ENCODE results near the gene AUTS2. TPM values are rescaled to one million over a fixed set of nuclear protein-coding genes. Genes with fewer than 3 reads are reported as not detected.

Gene AUTS2
- total RNA-seq, 1 donor from 2014 or later = 9.9 TPM

- no peak for DNase-seq (ENCODE audit: low read depth)
- TF ChIP-seq, protein P1, sequence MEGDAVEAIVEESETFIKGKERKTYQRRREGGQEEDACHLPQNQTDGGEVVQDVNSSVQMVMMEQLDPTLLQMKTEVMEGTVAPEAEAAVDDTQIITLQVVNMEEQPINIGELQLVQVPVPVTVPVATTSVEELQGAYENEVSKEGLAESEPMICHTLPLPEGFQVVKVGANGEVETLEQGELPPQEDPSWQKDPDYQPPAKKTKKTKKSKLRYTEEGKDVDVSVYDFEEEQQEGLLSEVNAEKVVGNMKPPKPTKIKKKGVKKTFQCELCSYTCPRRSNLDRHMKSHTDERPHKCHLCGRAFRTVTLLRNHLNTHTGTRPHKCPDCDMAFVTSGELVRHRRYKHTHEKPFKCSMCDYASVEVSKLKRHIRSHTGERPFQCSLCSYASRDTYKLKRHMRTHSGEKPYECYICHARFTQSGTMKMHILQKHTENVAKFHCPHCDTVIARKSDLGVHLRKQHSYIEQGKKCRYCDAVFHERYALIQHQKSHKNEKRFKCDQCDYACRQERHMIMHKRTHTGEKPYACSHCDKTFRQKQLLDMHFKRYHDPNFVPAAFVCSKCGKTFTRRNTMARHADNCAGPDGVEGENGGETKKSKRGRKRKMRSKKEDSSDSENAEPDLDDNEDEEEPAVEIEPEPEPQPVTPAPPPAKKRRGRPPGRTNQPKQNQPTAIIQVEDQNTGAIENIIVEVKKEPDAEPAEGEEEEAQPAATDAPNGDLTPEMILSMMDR (IDR thresholded peaks at IDR 0.05; ENCODE audit: insufficient read depth, low read length, poor library complexity, severe bottlenecking) = no peak
- no peak overlapping the region for H3K4me3 ChIP-seq (ENCODE audit: low read depth, low read length)
- no peaks in the 10 kb centered on the region for H3K27me3 ChIP-seq (ENCODE audit: control insufficient read depth, insufficient read depth, low read length)
- no peaks in the 10 kb centered on the region for H3K36me3 ChIP-seq (ENCODE audit: control insufficient read depth, insufficient read depth, low read length)
Measured at GRCh38 chr7:70156057-70156456, 557.8 kb downstream of the AUTS2 start.

DNA sequence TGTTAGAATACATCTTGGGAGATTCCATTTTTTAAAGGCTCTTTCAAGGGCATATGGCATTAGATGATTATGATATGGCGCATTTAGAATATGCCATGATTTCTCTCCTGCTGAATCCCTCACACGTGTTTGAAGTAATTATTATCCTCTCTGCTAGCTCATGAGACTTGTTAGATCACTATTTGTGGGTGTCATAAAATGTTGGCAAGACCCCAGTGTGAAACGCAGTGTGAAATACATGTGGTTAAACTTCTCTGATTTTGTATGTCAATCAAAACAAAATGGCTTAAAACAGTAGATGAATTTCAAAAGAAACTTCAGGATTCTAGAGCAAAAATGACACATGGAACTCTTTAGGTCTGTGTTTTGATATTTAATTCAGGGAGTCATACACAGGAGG lies 560.8 kb downstream of the AUTS2 start:
- Histone ChIP-seq H3K36me3 (ENCODE audit: control insufficient read depth, insufficient read depth, low read length) (no peaks in the 10 kb centered on the region), H3K4me3 (ENCODE audit: low read depth, low read length) (no peak overlapping the region), H3K27me3 (ENCODE audit: control insufficient read depth, insufficient read depth, low read length) (no peaks in the 10 kb centered on the region)
- DNase-seq (ENCODE audit: low read depth) = no peak
- TF ChIP-seq, protein P1 (IDR thresholded peaks at IDR 0.05; ENCODE audit: insufficient read depth, low read length, poor library complexity, severe bottlenecking) = no peak

- Histone ChIP-seq H3K36me3 (ENCODE audit: control insufficient read depth, insufficient read depth, low read length) (no peaks in the 10 kb centered on the region), H3K4me3 (ENCODE audit: low read depth, low read length) (no peak overlapping the region), H3K27me3 (ENCODE audit: control insufficient read depth, insufficient read depth, low read length) (no peaks in the 10 kb centered on the region)
- TF ChIP-seq, protein P1 (IDR thresholded peaks at IDR 0.05; ENCODE audit: insufficient read depth, low read length, poor library complexity, severe bottlenecking) = no peak
- DNase-seq (ENCODE audit: low read depth) = no peak
Measured at GRCh38 chr7:70165477-70166170, 567.3 kb downstream of the AUTS2 start.

DNA sequence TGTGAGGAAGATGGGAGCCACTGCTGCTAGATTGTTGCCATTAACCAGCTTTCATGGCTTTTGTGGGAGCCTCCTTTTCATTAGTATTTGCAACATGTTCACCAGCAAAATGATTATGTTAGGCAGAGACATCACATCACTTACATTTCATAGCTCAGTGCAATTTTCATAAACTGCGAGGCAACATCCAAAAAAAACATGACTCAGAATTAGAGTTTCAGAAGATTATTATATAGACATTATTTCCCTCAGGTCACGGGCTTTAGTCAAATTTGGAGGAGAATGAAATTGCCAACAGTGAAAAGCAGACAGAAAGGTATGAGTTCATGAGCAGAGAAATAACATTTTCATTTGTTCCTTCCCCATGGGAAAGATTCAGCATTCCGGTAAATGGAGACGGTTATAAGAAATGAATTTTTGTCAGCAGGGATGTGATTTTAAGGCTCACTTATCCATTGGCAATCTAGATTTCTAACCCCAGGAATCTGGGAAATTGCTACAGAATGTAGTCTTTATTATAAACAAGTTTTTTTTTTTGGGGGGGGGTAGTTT lies 573.2 kb downstream of the AUTS2 start:
- no peaks in the 10 kb centered on the region for H3K27me3 ChIP-seq (ENCODE audit: control insufficient read depth, insufficient read depth, low read length)
- no peak for DNase-seq (ENCODE audit: low read depth)
- H3K36me3 ChIP-seq (ENCODE audit: control insufficient read depth, insufficient read depth, low read length) = no peaks in the 10 kb centered on the region
- TF ChIP-seq, protein P1 (IDR thresholded peaks at IDR 0.05; ENCODE audit: insufficient read depth, low read length, poor library complexity, severe bottlenecking) = no peak
- H3K4me3 ChIP-seq (ENCODE audit: low read depth, low read length) = no peak overlapping the region

- Histone ChIP-seq H3K4me3 (ENCODE audit: low read depth, low read length) (no peak overlapping the region), H3K27me3 (ENCODE audit: control insufficient read depth, insufficient read depth, low read length) (no peaks in the 10 kb centered on the region), H3K36me3 (ENCODE audit: control insufficient read depth, insufficient read depth, low read length) (no peaks in the 10 kb centered on the region)
- no peak for DNase-seq (ENCODE audit: low read depth)
- TF ChIP-seq, protein P1 (IDR thresholded peaks at IDR 0.05; ENCODE audit: insufficient read depth, low read length, poor library complexity, severe bottlenecking) = no peak
Measured at GRCh38 chr7:70177166-70177565, 578.9 kb downstream of the AUTS2 start.

DNA sequence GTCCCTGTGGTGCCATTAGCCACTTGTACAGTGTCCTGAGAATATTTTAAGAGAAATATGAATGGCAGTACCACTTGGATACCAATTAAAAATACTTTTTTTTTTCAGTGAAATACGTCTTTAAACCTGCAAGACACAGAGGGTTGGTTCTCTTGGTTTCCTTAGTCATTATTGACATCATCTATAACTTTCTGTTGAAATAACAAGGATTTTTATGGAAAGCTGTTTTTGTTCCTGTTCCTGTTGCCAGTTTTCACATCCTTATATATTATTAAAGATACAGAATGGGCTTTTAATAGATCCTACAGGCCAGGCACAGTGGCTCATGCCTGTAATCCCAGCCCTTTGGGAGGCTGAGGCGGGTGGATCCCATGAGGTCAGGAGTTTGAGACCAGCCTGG lies 579.9 kb downstream of the AUTS2 start:
- Histone ChIP-seq H3K4me3 (ENCODE audit: low read depth, low read length) (no peak overlapping the region), H3K36me3 (ENCODE audit: control insufficient read depth, insufficient read depth, low read length) (no peaks in the 10 kb centered on the region), H3K27me3 (ENCODE audit: control insufficient read depth, insufficient read depth, low read length) (no peaks in the 10 kb centered on the region)
- TF ChIP-seq, protein P1 (IDR thresholded peaks at IDR 0.05; ENCODE audit: insufficient read depth, low read length, poor library complexity, severe bottlenecking) = no peak
- no peak for DNase-seq (ENCODE audit: low read depth)

Data from kidney epithelial cell (primary cell).